Astrocyte (in vitro differentiated cells and primary cell): Measurements from ENCODE around the gene THAP3. TPM values are rescaled to one million over a fixed set of nuclear protein-coding genes. Genes with fewer than 3 reads are reported as not detected.
"Not testable (repeated sequence)": the region's sequence is repeated elsewhere in the genome, so short reads cannot be mapped to it uniquely, and the experiment has no call there.

Experiments
- DNase-seq: peaks from one replicate; pipeline ENCODE4 v3.0.0-alpha.2; 2010; ENCODE audit warnings: low read depth
- FAIRE-seq: peaks from 2 replicates; lab custom pipeline; 2011; peaks lifted over from hg19 to GRCh38; lab: Jason Lieb, UNC
- H2AFZ ChIP-seq: 2 replicates; pipeline ENCODE4 v1.6.0; 2012; ENCODE audit warnings: low read depth, low read length, inconsistent platforms
- H3K27ac ChIP-seq: 2 replicates; pipeline ENCODE4 v1.5.1; 2011; ENCODE audit warnings: low read depth, low read length, inconsistent platforms
- H3K27me3 ChIP-seq: 2 replicates; pipeline ENCODE4 v1.6.0; 2011; ENCODE audit warnings: low read length, inconsistent platforms; ENCODE audit not compliant: insufficient read depth
- H3K36me3 ChIP-seq: 2 replicates; pipeline ENCODE4 v1.5.1; 2011; ENCODE audit warnings: low read length, inconsistent platforms; ENCODE audit not compliant: insufficient read depth
- H3K4me1 ChIP-seq: 2 replicates; pipeline ENCODE4 v1.5.1; 2011; ENCODE audit warnings: low read length, inconsistent platforms; ENCODE audit not compliant: insufficient read depth
- H3K4me2 ChIP-seq: 2 replicates; pipeline ENCODE4 v1.6.0; 2012; ENCODE audit warnings: low read length, inconsistent platforms
- H3K4me3 ChIP-seq: 2 replicates; pipeline ENCODE4 v1.5.1; 2011; ENCODE audit warnings: low read depth, mild to moderate bottlenecking, low read length, inconsistent platforms; ENCODE audit not compliant: insufficient read depth
- H3K79me2 ChIP-seq: 2 replicates; pipeline ENCODE4 v1.6.0; 2012; ENCODE audit warnings: mild to moderate bottlenecking, low read length, inconsistent platforms; ENCODE audit not compliant: insufficient read depth
- H3K9ac ChIP-seq: 2 replicates; pipeline ENCODE4 v1.6.0; 2012; ENCODE audit warnings: mild to moderate bottlenecking, low read length, inconsistent platforms
- H3K9me3 ChIP-seq: 2 replicates; pipeline ENCODE4 v1.5.1; 2012; ENCODE audit warnings: low read depth, mild to moderate bottlenecking, low read length, inconsistent platforms; ENCODE audit not compliant: insufficient read depth
- H4K20me1 ChIP-seq: 2 replicates; pipeline ENCODE4 v1.6.0; 2012; ENCODE audit warnings: low read length, inconsistent platforms; ENCODE audit not compliant: insufficient read depth
- H3K27ac Mint-ChIP-seq: one replicate; pipeline ENCODE4 v1.8.0; 2021; ENCODE audit warnings: mild to moderate bottlenecking, mixed read lengths; ENCODE audit not compliant: unreplicated experiment
- H3K27me3 Mint-ChIP-seq: one replicate; pipeline ENCODE4 v1.8.0; 2021; ENCODE audit warnings: low read depth, mixed read lengths; ENCODE audit not compliant: unreplicated experiment
- H3K36me3 Mint-ChIP-seq: one replicate; pipeline ENCODE4 v1.8.0; 2021; ENCODE audit warnings: low read depth, mixed read lengths; ENCODE audit not compliant: unreplicated experiment
- H3K4me1 Mint-ChIP-seq: one replicate; pipeline ENCODE4 v1.8.0; 2021; ENCODE audit warnings: low read depth, mixed read lengths; ENCODE audit not compliant: unreplicated experiment
- H3K4me3 Mint-ChIP-seq: one replicate; pipeline ENCODE4 v1.8.0; 2021; ENCODE audit warnings: mild to moderate bottlenecking, moderate library complexity, mixed read lengths; ENCODE audit not compliant: unreplicated experiment
- H3K9me3 Mint-ChIP-seq: one replicate; pipeline ENCODE4 v1.8.0; 2021; ENCODE audit warnings: mild to moderate bottlenecking, mixed read lengths; ENCODE audit not compliant: unreplicated experiment
- CTCF ChIP-seq: IDR thresholded peaks from 2 replicates; pipeline ENCODE4 v1.5.1; 2011; ENCODE audit warnings: low read depth, mild to moderate bottlenecking, inconsistent platforms, low read length, moderate library complexity; ENCODE audit not compliant: insufficient read depth
- EZH2 ChIP-seq: IDR thresholded peaks from 2 replicates; pipeline ENCODE4 v1.6.1; 2012; ENCODE audit warnings: mild to moderate bottlenecking, low read length, inconsistent platforms; ENCODE audit not compliant: insufficient read depth
- total RNA-seq: library from RNA; stranded (reverse); gene quantifications from 2 replicates; pipeline ENCODE4 v1.2.1, GENCODE V29; 2021

Gene THAP3
- total RNA-seq, 1 donor from 2014 or later, result 16.5 TPM

GRCh38 chr1:6657138-6657537 is 32.5 kb downstream of the THAP3 start:
- Mint-ChIP-seq H3K36me3 (peaks cover 12% of the 10 kb centered on the region), H3K4me3 (no peak overlapping the region), H3K9me3 (no peaks in the 10 kb centered on the region), H3K4me1 (peaks cover 5% of the 10 kb centered on the region), H3K27me3 (no peaks in the 10 kb centered on the region), H3K27ac (no peak overlapping the region)
- Histone ChIP-seq H3K9me3 (no peaks in the 10 kb centered on the region), H3K9ac (no peak overlapping the region), H3K79me2 (peaks cover 9% of the 10 kb centered on the region), H4K20me1 (peaks cover 39% of the 10 kb centered on the region), H3K27ac (no peak overlapping the region), H3K4me1 (no peaks in the 10 kb centered on the region), H2AFZ (no peak overlapping the region), H3K4me2 (no peak overlapping the region), H3K4me3 (no peak overlapping the region), H3K27me3 (no peaks in the 10 kb centered on the region), H3K36me3 (peaks cover 13% of the 10 kb centered on the region)
- TF ChIP-seq EZH2 (no peak), CTCF (no peak)
- DNase-seq, result no peak
- no peak for FAIRE-seq

- no peaks in the 10 kb centered on the region for H3K27me3 Mint-ChIP-seq
- no peaks in the 10 kb centered on the region for H3K4me1 ChIP-seq
- no peak overlapping the region for H3K4me2 ChIP-seq
- no peaks in the 10 kb centered on the region for H3K9me3 ChIP-seq
- no peak for DNase-seq
- H3K4me1 Mint-ChIP-seq, result peaks cover 5% of the 10 kb centered on the region
- peaks cover 38% of the 10 kb centered on the region for H4K20me1 ChIP-seq
- TF ChIP-seq EZH2 (no peak), CTCF (no peak)
- H2AFZ ChIP-seq, result no peak overlapping the region
- peaks cover 15% of the 10 kb centered on the region for H3K36me3 Mint-ChIP-seq
- H3K9ac ChIP-seq, result no peak overlapping the region
- H3K4me3 Mint-ChIP-seq, result no peak overlapping the region
- H3K27me3 ChIP-seq, result no peaks in the 10 kb centered on the region
- H3K4me3 ChIP-seq, result no peak overlapping the region
- no peak overlapping the region for H3K27ac Mint-ChIP-seq
- no peak for FAIRE-seq
- no peak overlapping the region for H3K27ac ChIP-seq
- peaks cover 11% of the 10 kb centered on the region for H3K79me2 ChIP-seq
- peaks cover 8% of the 10 kb centered on the region for H3K36me3 ChIP-seq
- H3K9me3 Mint-ChIP-seq, result no peaks in the 10 kb centered on the region
These were observed 33.8 kb downstream of the THAP3 start for GRCh38 chr1:6658359-6659060.

GRCh38 chr1:6660415-6661049 is 35.9 kb downstream of the THAP3 start:
- no peaks in the 10 kb centered on the region for H3K4me1 Mint-ChIP-seq
- no peak overlapping the region for H3K4me3 ChIP-seq
- no peak overlapping the region for H3K4me2 ChIP-seq
- no peak for TF ChIP-seq EZH2
- TF ChIP-seq CTCF, result no peak
- H4K20me1 ChIP-seq, result peaks cover 23% of the 10 kb centered on the region
- H3K27me3 Mint-ChIP-seq, result no peaks in the 10 kb centered on the region
- H3K36me3 ChIP-seq, result peaks cover 5% of the 10 kb centered on the region
- no peak overlapping the region for H3K4me3 Mint-ChIP-seq
- no peak overlapping the region for H3K27ac ChIP-seq
- peaks cover 11% of the 10 kb centered on the region for H3K79me2 ChIP-seq
- H3K9me3 Mint-ChIP-seq, result no peaks in the 10 kb centered on the region
- no peaks in the 10 kb centered on the region for H3K27me3 ChIP-seq
- no peak overlapping the region for H3K27ac Mint-ChIP-seq
- FAIRE-seq (no peak), DNase-seq (no peak)
- H2AFZ ChIP-seq, result no peak overlapping the region
- no peaks in the 10 kb centered on the region for H3K4me1 ChIP-seq
- H3K9ac ChIP-seq, result no peak overlapping the region
- peaks cover 23% of the 10 kb centered on the region for H3K36me3 Mint-ChIP-seq
- H3K9me3 ChIP-seq, result no peaks in the 10 kb centered on the region

GRCh38 chr1:6662468-6662867 is 37.8 kb downstream of the THAP3 start:
- H3K27ac ChIP-seq, FAIRE-seq, H2AFZ ChIP-seq, H3K27me3 Mint-ChIP-seq, H3K9me3 ChIP-seq, H3K27me3 ChIP-seq, H3K36me3 ChIP-seq, H3K4me3 Mint-ChIP-seq, H3K4me1 ChIP-seq, H3K27ac Mint-ChIP-seq, H3K9me3 Mint-ChIP-seq, H3K4me2 ChIP-seq, H3K4me3 ChIP-seq, H3K9ac ChIP-seq, H3K4me1 Mint-ChIP-seq, DNase-seq: not testable (repeated sequence)
- peaks cover 23% of the 10 kb centered on the region for H3K36me3 Mint-ChIP-seq
- Histone ChIP-seq H3K79me2 (peaks cover 11% of the 10 kb centered on the region), H4K20me1 (peaks cover 13% of the 10 kb centered on the region)
